Osteoblast (primary cell): ENCODE measurements around the gene COPA. TPM values are rescaled to one million over a fixed set of nuclear protein-coding genes. Genes with fewer than 3 reads are reported as not detected.
A peak's percentile ranks its signal among the peaks of the same experiment; 100 is the strongest.

Experiments used
- DNase-seq: peaks from one replicate; pipeline ENCODE4 v3.0.0; 2011; ENCODE audit warnings: low spot score, mixed read lengths; ENCODE audit not compliant: insufficient read length; ENCODE audit errors: missing footprints
- H2AFZ ChIP-seq: 2 replicates; pipeline ENCODE4 v1.6.0; 2011; ENCODE audit warnings: mild to moderate bottlenecking, low read length
- H3K27ac ChIP-seq: 2 replicates; pipeline ENCODE4 v1.5.1; 2011; ENCODE audit warnings: mild to moderate bottlenecking, low read depth, low read length, moderate library complexity
- H3K27me3 ChIP-seq: 2 replicates; pipeline ENCODE4 v1.6.0; 2012; ENCODE audit warnings: mild to moderate bottlenecking, control low read depth, inconsistent platforms, low read length, moderate library complexity; ENCODE audit not compliant: insufficient read depth
- H3K36me3 ChIP-seq: 2 replicates; pipeline ENCODE4 v1.5.1; 2011; ENCODE audit warnings: mild to moderate bottlenecking, low read length, control low read depth, moderate library complexity; ENCODE audit not compliant: insufficient read depth
- H3K4me1 ChIP-seq: 2 replicates; pipeline ENCODE4 v1.5.1; 2011; ENCODE audit warnings: mild to moderate bottlenecking, low read length, control low read depth, moderate library complexity; ENCODE audit not compliant: insufficient read depth
- H3K4me2 ChIP-seq: 2 replicates; pipeline ENCODE4 v1.6.0; 2011; ENCODE audit warnings: mild to moderate bottlenecking, low read length; ENCODE audit not compliant: insufficient read depth
- H3K4me3 ChIP-seq: fragments of 200-600 bp; sonication (generic); 3 replicates; pipeline ENCODE4 v1.5.1; 2012; ENCODE audit warnings: mild to moderate bottlenecking, low read length, inconsistent platforms; ENCODE audit not compliant: insufficient read depth
- H3K79me2 ChIP-seq: 2 replicates; pipeline ENCODE4 v1.6.0; 2012; ENCODE audit warnings: mild to moderate bottlenecking, low read length, control low read depth, inconsistent platforms; ENCODE audit not compliant: insufficient read depth
- H3K9me3 ChIP-seq: 2 replicates; pipeline ENCODE4 v1.5.1; 2011; ENCODE audit warnings: low read depth, low read length, control low read depth
- H4K20me1 ChIP-seq: 2 replicates; pipeline ENCODE4 v1.6.0; 2012; ENCODE audit warnings: mild to moderate bottlenecking, low read length, control low read depth; ENCODE audit not compliant: insufficient read depth
- CTCF ChIP-seq: IDR thresholded peaks from 2 replicates; pipeline ENCODE4 v1.5.1; 2011; ENCODE audit warnings: mild to moderate bottlenecking, low read depth, low read length, moderate library complexity; ENCODE audit errors: extremely low read depth
- total RNA-seq: library from RNA; depleted of rRNA; stranded (reverse); fragments of >200 nt; gene quantifications from 2 replicates; pipeline ENCODE4 v1.2.3, GENCODE V29; 2012

Gene COPA
- total RNA-seq, 1 donor, result 282 TPM

- Histone ChIP-seq H3K27ac (no peak overlapping the region), H3K4me2 (no peak overlapping the region)
- no peak for DNase-seq
Observed at GRCh38 chr1:160357286-160358002, 14.4 kb upstream of the COPA start.

GRCh38 chr1:160354388-160354985, 11.4 kb upstream of the COPA start:
- H3K9me3 ChIP-seq, result no peaks in the 10 kb centered on the region
- peaks cover 4% of the 10 kb centered on the region for H4K20me1 ChIP-seq
- H3K27me3 ChIP-seq, result no peaks in the 10 kb centered on the region
- no peak overlapping the region for H2AFZ ChIP-seq
- H3K4me2 ChIP-seq, result no peak overlapping the region
- no peak overlapping the region for H3K4me3 ChIP-seq
- H3K4me1 ChIP-seq, result no peaks in the 10 kb centered on the region
- TF ChIP-seq CTCF, result peak; percentile 57
- DNase-seq, result no peak
- H3K79me2 ChIP-seq, result no peaks in the 10 kb centered on the region
- H3K27ac ChIP-seq, result no peak overlapping the region
- peaks cover 86% of the 10 kb centered on the region for H3K36me3 ChIP-seq

More at GRCh38 chr1:160357286-160358002, 14.4 kb upstream of the COPA start:
- H3K27me3 ChIP-seq, result no peaks in the 10 kb centered on the region
- H2AFZ ChIP-seq, result no peak overlapping the region
- no peak for TF ChIP-seq CTCF
- no peaks in the 10 kb centered on the region for H3K79me2 ChIP-seq
- no peaks in the 10 kb centered on the region for H3K4me1 ChIP-seq
- H4K20me1 ChIP-seq, result peaks cover 4% of the 10 kb centered on the region
- H3K9me3 ChIP-seq, result no peaks in the 10 kb centered on the region
- peaks cover 65% of the 10 kb centered on the region for H3K36me3 ChIP-seq
- H3K4me3 ChIP-seq, result no peak overlapping the region

- TF ChIP-seq CTCF, result no peak
- Histone ChIP-seq H3K36me3 (peaks cover 90% of the 10 kb centered on the region), H3K27ac (no peak overlapping the region), H4K20me1 (peaks cover 4% of the 10 kb centered on the region), H3K79me2 (peaks cover 2% of the 10 kb centered on the region), H3K27me3 (no peaks in the 10 kb centered on the region), H2AFZ (no peak overlapping the region), H3K4me1 (no peaks in the 10 kb centered on the region), H3K9me3 (no peaks in the 10 kb centered on the region), H3K4me2 (no peak overlapping the region), H3K4me3 (no peak overlapping the region)
- no peak for DNase-seq
Observed at GRCh38 chr1:160353223-160353622, 10.2 kb upstream of the COPA start.

GRCh38 chr1:160352555-160352954, 9.5 kb upstream of the COPA start:
- Histone ChIP-seq H3K36me3 (peaks cover 88% of the 10 kb centered on the region), H3K4me2 (no peak overlapping the region), H3K27me3 (no peaks in the 10 kb centered on the region), H3K9me3 (no peaks in the 10 kb centered on the region), H3K4me3 (no peak overlapping the region), H3K4me1 (no peaks in the 10 kb centered on the region), H4K20me1 (no peaks in the 10 kb centered on the region), H2AFZ (no peak overlapping the region), H3K79me2 (peaks cover 5% of the 10 kb centered on the region), H3K27ac (no peak overlapping the region)
- TF ChIP-seq CTCF, result no peak
- DNase-seq, result no peak
